Stomach smooth muscle (tissue), 2 donors: ENCODE measurements around the gene MARCHF5.
"Not testable (repeated sequence)": the region's sequence is repeated elsewhere in the genome, so short reads cannot be mapped to it uniquely, and the experiment has no call there.

Experiments used
- H3K27ac ChIP-seq: one replicate; pipeline ENCODE4 v1.7.0; 2013; ENCODE audit warnings: mild to moderate bottlenecking, low read length, inconsistent platforms
- H3K27me3 ChIP-seq, 2 donors: one replicate each; pipeline ENCODE4 v1.7.0; 2013; ENCODE audit warnings: low read length in 2 of 2; ENCODE audit not compliant: insufficient read depth in 2 of 2, control insufficient read depth in 1 of 2
- H3K36me3 ChIP-seq, 2 donors: one replicate each; pipeline ENCODE4 v1.7.0; 2013; ENCODE audit warnings: low read length in 2 of 2; ENCODE audit not compliant: control insufficient read depth in 2 of 2, insufficient read depth in 2 of 2
- H3K4me1 ChIP-seq: one replicate; pipeline ENCODE4 v1.7.0; 2013; ENCODE audit warnings: low read length; ENCODE audit not compliant: control insufficient read depth, insufficient read depth
- H3K4me3 ChIP-seq, 2 donors: one replicate each; pipeline ENCODE4 v1.7.0; 2013; ENCODE audit warnings: low read length in 2 of 2
- H3K9ac ChIP-seq, 2 donors: one replicate each; pipeline ENCODE4 v1.7.0; 2013; ENCODE audit warnings: low read length in 2 of 2, mild to moderate bottlenecking in 1 of 2
- H3K9me3 ChIP-seq, 2 donors: one replicate each; pipeline ENCODE4 v1.7.0; 2013; ENCODE audit warnings: low read length in 2 of 2; ENCODE audit not compliant: control insufficient read depth in 2 of 2
- donor health status: healthy.
- donor health status: Pancreatic carcinoma.

The MARCHF5 gene

DNA sequence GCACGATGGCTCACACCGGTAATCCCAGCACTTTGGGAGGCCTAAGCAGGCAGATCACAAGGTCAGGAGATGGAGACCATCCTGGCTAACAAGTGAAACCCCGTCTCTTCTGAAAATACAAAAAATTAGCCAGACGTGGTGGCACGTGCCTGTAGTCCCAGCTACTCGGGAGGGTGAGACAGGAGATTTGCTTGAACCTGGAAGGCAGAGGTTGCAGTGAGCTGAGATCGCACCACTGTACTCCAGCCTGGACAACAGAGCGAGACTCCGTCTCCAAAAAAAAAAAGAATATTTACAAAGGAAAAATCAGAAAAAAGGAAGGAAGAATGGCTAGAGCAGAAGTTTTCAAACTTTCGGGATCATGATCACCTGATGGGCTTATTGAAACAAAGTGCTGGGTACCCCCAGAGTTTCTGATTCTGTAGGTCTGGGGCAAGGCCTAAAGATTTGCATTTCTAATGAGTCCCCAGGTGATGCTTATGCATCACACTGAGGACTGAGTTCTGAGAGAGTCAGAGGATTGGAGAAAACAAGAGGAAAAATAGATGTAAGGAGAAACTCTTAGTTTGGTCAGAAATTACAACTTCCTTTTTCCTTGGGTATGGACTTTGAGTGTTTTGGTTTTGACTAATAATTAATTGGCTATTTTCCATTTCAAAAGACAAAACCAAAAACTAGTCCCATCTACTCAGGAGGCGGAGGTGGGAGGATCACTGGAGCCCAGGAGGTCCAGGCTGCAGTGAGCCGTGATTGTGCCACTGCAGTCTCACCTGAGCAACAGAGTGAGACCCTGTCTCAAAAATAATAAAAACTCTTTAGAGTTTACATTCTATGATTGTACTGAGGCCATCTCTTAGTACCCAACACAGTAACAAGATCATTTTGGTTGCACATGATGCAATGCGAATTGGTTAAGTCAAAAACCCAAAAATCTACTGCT, 14.4 kb downstream of the MARCHF5 start:
- Histone ChIP-seq H3K36me3 (peaks cover 0 to 3% of the 10 kb centered on the region in 2 donors), H3K4me3 (no peak overlapping the region), H3K9me3 (no peaks in the 10 kb centered on the region), H3K27ac (no peak overlapping the region), H3K4me1 (no peaks in the 10 kb centered on the region), H3K9ac (no peak overlapping the region), H3K27me3 (no peaks in the 10 kb centered on the region)

DNA sequence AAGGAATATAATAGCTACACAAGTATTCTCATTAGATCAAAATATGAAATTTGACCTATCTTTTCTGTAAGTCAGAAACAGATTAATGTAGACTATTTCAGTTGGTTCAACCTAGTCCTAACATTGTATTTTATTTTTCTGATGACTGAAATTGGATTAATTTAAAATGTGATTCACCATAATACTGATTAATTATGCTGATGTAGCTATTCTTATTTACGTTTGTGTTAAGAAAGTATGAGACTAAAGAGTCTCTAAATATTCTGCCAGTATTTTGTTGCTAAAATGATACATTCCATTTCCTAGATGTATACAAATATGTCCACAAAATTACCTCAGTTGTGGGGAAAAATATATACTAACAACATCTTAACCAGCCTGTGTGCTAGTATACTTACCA, 18.3 kb downstream of the MARCHF5 start:
- H3K36me3 ChIP-seq: no peaks in the 10 kb centered on the region
- no peaks in the 10 kb centered on the region for H3K4me1 ChIP-seq
- H3K4me3 ChIP-seq: no peak overlapping the region
- H3K9me3 ChIP-seq: no peaks in the 10 kb centered on the region
- H3K27ac ChIP-seq: no peak overlapping the region
- no peaks in the 10 kb centered on the region for H3K27me3 ChIP-seq
- H3K9ac ChIP-seq: no peak overlapping the region

DNA sequence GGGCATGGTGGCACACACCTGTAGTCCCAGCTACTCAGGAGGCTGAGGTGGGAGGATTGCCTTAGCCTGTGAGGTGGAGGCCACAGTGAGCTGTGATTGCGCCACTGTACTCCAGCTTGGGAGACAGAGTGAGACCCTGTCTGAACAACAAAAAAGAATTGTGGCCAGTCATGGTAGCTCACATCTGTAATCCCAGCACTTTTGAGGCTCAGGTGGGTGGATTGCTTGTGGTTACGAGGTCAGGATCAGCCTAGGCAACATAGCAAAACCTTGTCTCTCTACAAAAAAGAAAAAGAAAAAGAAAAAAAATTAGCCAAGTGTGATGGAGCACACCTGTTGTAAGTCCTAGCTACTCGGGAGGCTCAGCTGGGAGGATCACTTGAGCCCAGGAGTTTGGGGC, 22.8 kb downstream of the MARCHF5 start:
- H3K9ac ChIP-seq: no peak overlapping the region
- H3K27me3 ChIP-seq: no peaks in the 10 kb centered on the region
- no peak overlapping the region for H3K27ac ChIP-seq
- no peaks in the 10 kb centered on the region for H3K36me3 ChIP-seq
- no peaks in the 10 kb centered on the region for H3K9me3 ChIP-seq
- H3K4me3 ChIP-seq: no peak overlapping the region
- no peaks in the 10 kb centered on the region for H3K4me1 ChIP-seq

DNA sequence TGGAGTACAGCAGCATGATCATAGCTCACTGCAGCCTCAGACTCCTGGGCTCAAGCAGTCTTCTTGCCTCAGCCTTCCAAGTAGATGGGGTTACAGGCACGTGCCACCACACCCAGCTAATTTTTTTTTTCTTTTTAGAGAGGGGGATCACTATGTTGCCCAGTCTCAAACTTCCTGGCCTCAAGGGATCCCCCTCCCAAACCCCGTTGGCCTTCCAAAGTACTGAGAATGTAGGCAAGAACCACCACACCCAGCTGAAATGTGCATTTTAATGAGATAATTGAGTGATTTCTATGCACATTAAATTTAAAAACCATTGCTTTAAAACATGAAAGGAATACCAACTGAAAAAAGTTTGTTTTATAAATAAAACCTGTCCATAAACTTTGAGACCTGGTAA, 25.6 kb downstream of the MARCHF5 start:
- no peak overlapping the region for H3K27ac ChIP-seq
- no peaks in the 10 kb centered on the region for H3K27me3 ChIP-seq
- no peak overlapping the region for H3K4me3 ChIP-seq
- peaks cover 0 to 2% of the 10 kb centered on the region in 2 donors for H3K36me3 ChIP-seq
- H3K4me1 ChIP-seq: no peaks in the 10 kb centered on the region
- no peaks in the 10 kb centered on the region for H3K9me3 ChIP-seq
- H3K9ac ChIP-seq: no peak overlapping the region

DNA sequence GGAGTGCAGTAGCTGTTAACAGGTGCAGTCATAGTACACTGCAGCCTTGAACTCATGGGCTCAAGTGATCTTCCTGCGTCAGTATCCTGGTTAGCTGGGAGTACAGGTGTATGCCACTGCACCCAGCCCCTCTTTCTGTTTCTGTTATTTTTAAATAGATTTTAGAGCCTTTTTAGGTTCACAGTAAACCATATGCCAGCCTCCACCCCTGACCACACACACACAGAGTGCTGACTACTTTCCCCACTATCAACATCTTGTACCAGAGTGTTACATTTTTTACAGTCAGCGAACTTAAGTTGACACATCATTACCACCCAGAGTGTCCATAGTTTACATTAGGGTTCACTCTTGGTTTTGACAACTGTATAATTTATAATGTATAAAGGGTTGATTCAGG, 32.1 kb downstream of the MARCHF5 start:
- Histone ChIP-seq H3K9me3 (no peaks in the 10 kb centered on the region), H3K4me1 (no peaks in the 10 kb centered on the region), H3K27ac (no peak overlapping the region), H3K9ac (no peak overlapping the region), H3K4me3 (no peak overlapping the region), H3K27me3 (no peaks in the 10 kb centered on the region), H3K36me3 (peaks cover 0 to 2% of the 10 kb centered on the region in 2 donors)

DNA sequence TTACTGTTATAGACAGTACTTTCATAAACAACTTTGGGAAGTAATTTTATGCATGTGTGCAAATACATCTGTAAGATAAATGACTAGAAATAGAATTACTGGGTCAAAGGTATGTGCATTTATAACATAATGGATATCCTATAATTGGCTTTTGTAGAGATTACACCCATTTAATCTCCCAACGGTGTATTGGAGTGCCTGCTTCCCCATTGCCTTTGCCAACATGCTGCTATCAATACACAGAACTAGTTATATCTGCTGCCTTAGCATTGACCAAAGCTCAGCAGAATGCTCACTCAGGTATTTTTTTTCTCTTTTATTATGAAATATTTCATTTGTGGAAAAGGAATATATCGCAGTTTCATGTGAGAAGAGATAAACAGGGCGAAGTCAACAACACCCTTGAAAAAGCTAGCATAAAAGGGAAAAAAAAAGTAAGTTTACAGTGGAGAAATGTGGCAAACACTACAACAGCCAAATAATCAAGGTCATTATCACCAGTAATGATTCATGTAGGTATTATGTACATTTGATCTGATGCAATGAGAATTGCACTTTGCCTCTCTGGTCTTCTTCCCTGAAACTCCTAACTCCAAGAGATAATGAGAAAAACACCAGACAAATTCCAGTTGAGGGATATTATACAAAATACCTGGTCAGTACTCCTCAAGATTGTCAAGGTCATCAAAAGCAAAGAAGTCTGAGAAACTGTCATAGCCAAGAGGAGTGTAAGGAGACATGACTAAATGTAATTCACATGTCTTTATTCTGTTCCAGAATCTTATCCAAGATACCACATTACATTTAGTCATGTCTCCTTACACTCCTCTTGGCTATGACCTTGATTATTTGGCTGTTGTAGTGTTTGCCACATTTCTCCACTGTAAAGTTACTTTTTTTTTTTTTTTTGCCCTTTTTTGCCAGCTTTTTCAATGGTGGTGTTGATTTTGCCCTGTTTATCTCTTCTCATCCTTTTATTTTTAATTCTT, 36.8 kb downstream of the MARCHF5 start:
- Histone ChIP-seq H3K4me1 (no peaks in the 10 kb centered on the region), H3K9ac (no peak overlapping the region), H3K27me3 (no peaks in the 10 kb centered on the region), H3K27ac (no peak overlapping the region), H3K9me3 (no peaks in the 10 kb centered on the region), H3K36me3 (no peaks in the 10 kb centered on the region), H3K4me3 (no peak overlapping the region)

DNA sequence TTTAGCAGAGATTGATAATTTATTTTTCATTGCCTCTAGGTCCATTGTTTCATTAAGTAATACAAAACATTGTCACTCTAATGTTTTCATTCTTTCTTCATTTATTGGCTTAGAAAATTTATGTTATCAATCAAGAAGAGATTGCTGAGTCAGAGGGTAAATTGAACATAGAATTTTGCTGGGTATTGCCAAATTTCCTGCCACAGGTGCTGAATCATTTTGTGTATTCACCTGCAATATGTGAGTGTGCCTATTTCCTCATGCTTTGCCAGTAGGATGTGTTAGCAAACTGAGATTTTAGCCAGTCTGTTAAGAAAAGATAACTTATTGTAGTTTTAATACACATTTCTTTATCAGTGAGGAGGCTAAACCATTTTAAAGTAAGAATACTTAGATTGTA, 38.0 kb downstream of the MARCHF5 start:
- Histone ChIP-seq H3K36me3 (no peaks in the 10 kb centered on the region), H3K4me1 (no peaks in the 10 kb centered on the region), H3K4me3 (no peak overlapping the region), H3K27me3 (no peaks in the 10 kb centered on the region), H3K9me3 (no peaks in the 10 kb centered on the region), H3K9ac (no peak overlapping the region), H3K27ac (no peak overlapping the region)

DNA sequence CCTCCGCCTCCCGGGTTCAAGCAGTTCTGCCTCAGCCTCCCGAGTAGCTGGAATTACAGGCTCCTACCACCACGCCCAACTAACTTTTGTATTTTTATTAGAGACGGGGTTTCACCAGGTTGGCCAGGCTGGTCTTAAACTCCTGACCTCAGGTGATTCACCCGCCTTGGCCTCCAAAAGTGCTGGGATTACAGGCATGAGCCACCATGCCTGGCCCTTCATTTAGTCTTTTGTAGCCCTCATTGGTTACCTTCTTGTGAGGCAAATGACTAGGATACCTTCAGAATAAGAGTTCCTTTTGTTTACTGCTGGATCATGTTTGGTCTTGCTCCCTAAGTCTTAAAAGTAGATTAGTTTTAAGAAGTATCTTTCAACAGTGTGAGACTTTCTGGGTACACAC, 39.0 kb downstream of the MARCHF5 start:
- H3K9me3 ChIP-seq, H3K4me1 ChIP-seq, H3K27me3 ChIP-seq, H3K4me3 ChIP-seq, H3K9ac ChIP-seq, H3K27ac ChIP-seq, H3K36me3 ChIP-seq: not testable (repeated sequence)

DNA sequence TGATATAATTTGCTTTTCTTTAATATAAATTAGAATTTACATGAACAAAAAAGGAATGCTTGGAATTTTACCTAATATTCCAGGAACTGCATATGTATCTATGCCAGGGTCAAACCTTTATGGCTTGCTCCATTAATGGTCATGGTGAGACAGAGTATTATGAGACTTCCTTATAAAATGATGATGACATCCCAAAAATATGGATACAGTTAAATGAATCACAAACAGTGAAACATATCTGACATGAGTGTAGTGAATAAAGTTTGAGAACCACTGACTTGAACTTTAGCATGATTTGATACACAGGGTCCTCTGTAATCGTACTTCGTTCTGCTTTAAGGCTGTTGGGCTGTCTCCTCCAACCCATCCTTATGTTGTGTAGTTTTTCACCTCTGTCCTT, 51.8 kb downstream of the MARCHF5 start:
- H3K27ac ChIP-seq: no peak overlapping the region
- H3K27me3 ChIP-seq: no peaks in the 10 kb centered on the region
- peaks cover 4 to 5% of the 10 kb centered on the region in 2 donors for H3K36me3 ChIP-seq

DNA sequence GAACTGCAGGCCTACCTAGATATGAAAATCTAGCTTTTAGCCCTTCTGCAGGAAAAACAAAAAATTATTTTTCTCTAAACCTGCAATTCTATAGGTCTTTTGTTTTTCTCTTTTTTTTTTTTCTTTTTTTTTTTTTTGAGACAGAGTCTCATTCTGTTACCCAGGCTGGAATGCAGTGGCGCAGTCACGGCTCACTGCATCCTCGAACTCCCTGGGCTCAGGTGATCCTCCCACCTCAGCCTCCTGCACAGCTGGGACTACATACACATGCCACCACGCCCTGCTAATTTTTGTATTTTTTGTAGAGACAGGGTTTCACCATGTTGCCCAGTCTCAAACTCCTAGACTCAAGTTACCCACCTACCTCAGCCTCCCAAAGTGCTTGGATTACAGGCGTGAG, 54.6 kb downstream of the MARCHF5 start:
- H3K4me3 ChIP-seq: not testable (repeated sequence)
- peaks cover 15 to 16% of the 10 kb centered on the region in 2 donors for H3K36me3 ChIP-seq

More for the DNA sequence above, 51.8 kb downstream of the MARCHF5 start:
- H3K4me3 ChIP-seq: no peak overlapping the region
- H3K9me3 ChIP-seq: no peaks in the 10 kb centered on the region
- no peak overlapping the region for H3K9ac ChIP-seq
- H3K4me1 ChIP-seq: no peaks in the 10 kb centered on the region

More for the DNA sequence above, 54.6 kb downstream of the MARCHF5 start:
- H3K27ac ChIP-seq, H3K9me3 ChIP-seq, H3K4me1 ChIP-seq, H3K9ac ChIP-seq, H3K27me3 ChIP-seq: not testable (repeated sequence)
